HL-60 (cell line): Measurements from ENCODE around the gene YWHAE.

Experiments used
- DNase-seq, 2 experiments: peaks; one replicate each; pipeline ENCODE4 v3.0.0-alpha.2; 2010 to 2020; ENCODE audit warnings: low read depth in 1 of 2, low spot score in 1 of 2
- H3K27ac ChIP-seq: fragments of 250-450 bp; sonication (Bioruptor Pico); replicated peaks from 2 replicates; pipeline ENCODE4 v1.5.1; 2020; ENCODE audit warnings: mild to moderate bottlenecking, moderate library complexity
- H3K27me3 ChIP-seq: fragments of 250-450 bp; sonication (Bioruptor Pico); 2 replicates; pipeline ENCODE4 v1.5.1; 2021; ENCODE audit warnings: mild to moderate bottlenecking, moderate library complexity; ENCODE audit not compliant: insufficient read depth, poor library complexity, severe bottlenecking
- H3K4me3 ChIP-seq: replicated peaks from 2 replicates; pipeline ENCODE4 v1.5.1; 2011; ENCODE audit warnings: mild to moderate bottlenecking, control low read depth, low read length; ENCODE audit not compliant: insufficient read depth
- GABPA ChIP-seq: IDR thresholded peaks from 2 replicates; pipeline ENCODE4 v1.6.1; 2012; ENCODE audit warnings: low read depth
- POLR2AphosphoS5 ChIP-seq: IDR thresholded peaks from 2 replicates; pipeline ENCODE4 v1.6.1; 2012; ENCODE audit warnings: low read depth
- SPI1 ChIP-seq: IDR thresholded peaks from 2 replicates; pipeline ENCODE4 v1.6.1; 2012; ENCODE audit warnings: low read depth, mild to moderate bottlenecking, borderline replicate concordance
- TF ChIP-seq, protein P1 (sequence below): IDR thresholded peaks from one replicate; pipeline ENCODE4 v1.5.1; 2011; ENCODE audit warnings: low read length, control low read depth, inconsistent platforms; ENCODE audit not compliant: insufficient read depth
- TF ChIP-seq, protein P2 (sequence below): IDR thresholded peaks from 2 replicates; pipeline ENCODE4 v1.6.1; 2012; ENCODE audit warnings: low read depth; ENCODE audit not compliant: insufficient replicate concordance

The YWHAE gene

DNA sequence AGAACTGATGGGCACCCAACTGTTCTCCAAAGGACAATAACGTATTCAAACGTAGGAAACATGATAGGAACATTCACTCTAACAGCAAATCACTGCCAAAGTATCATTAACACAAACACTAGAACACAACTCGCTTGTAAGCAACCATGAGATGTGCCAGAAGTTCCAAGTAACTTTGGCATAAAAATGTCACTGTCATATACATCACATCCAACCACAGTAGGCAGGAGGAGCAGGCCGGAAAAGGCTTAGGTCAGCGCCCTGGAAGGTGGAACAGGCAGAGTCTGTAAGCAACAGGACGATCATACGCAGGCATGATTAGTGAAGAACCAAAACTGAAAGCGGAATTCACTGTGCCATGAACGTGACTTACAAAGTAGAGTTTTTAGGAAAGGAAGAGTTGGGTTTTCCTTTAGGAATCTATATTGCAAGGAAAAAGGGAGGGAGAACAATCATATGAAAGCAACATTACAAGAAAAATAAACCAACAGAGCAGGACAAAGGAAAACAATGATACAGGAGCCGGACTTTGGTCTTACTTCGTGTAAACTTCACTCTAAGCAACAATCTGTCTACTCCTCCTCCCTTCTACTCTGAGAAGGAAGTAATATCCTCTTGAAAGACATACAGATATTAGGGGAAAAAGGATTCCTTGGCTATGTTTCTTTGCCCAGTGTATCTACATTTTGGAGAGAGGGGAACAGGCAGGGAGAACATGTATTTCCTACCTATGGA lies 52.3 kb downstream of the YWHAE start:
- H3K27me3 ChIP-seq = no peaks in the 10 kb centered on the region
- DNase-seq = no peak
- H3K4me3 ChIP-seq = no peak overlapping the region
- no peak overlapping the region for H3K27ac ChIP-seq
- TF ChIP-seq, protein P1, sequence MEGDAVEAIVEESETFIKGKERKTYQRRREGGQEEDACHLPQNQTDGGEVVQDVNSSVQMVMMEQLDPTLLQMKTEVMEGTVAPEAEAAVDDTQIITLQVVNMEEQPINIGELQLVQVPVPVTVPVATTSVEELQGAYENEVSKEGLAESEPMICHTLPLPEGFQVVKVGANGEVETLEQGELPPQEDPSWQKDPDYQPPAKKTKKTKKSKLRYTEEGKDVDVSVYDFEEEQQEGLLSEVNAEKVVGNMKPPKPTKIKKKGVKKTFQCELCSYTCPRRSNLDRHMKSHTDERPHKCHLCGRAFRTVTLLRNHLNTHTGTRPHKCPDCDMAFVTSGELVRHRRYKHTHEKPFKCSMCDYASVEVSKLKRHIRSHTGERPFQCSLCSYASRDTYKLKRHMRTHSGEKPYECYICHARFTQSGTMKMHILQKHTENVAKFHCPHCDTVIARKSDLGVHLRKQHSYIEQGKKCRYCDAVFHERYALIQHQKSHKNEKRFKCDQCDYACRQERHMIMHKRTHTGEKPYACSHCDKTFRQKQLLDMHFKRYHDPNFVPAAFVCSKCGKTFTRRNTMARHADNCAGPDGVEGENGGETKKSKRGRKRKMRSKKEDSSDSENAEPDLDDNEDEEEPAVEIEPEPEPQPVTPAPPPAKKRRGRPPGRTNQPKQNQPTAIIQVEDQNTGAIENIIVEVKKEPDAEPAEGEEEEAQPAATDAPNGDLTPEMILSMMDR = no peak
- TF ChIP-seq GABPA = no peak
- TF ChIP-seq POLR2AphosphoS5 = no peak
- TF ChIP-seq, protein P2, sequence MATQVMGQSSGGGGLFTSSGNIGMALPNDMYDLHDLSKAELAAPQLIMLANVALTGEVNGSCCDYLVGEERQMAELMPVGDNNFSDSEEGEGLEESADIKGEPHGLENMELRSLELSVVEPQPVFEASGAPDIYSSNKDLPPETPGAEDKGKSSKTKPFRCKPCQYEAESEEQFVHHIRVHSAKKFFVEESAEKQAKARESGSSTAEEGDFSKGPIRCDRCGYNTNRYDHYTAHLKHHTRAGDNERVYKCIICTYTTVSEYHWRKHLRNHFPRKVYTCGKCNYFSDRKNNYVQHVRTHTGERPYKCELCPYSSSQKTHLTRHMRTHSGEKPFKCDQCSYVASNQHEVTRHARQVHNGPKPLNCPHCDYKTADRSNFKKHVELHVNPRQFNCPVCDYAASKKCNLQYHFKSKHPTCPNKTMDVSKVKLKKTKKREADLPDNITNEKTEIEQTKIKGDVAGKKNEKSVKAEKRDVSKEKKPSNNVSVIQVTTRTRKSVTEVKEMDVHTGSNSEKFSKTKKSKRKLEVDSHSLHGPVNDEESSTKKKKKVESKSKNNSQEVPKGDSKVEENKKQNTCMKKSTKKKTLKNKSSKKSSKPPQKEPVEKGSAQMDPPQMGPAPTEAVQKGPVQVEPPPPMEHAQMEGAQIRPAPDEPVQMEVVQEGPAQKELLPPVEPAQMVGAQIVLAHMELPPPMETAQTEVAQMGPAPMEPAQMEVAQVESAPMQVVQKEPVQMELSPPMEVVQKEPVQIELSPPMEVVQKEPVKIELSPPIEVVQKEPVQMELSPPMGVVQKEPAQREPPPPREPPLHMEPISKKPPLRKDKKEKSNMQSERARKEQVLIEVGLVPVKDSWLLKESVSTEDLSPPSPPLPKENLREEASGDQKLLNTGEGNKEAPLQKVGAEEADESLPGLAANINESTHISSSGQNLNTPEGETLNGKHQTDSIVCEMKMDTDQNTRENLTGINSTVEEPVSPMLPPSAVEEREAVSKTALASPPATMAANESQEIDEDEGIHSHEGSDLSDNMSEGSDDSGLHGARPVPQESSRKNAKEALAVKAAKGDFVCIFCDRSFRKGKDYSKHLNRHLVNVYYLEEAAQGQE = no peak
- TF ChIP-seq SPI1 = no peak

DNA sequence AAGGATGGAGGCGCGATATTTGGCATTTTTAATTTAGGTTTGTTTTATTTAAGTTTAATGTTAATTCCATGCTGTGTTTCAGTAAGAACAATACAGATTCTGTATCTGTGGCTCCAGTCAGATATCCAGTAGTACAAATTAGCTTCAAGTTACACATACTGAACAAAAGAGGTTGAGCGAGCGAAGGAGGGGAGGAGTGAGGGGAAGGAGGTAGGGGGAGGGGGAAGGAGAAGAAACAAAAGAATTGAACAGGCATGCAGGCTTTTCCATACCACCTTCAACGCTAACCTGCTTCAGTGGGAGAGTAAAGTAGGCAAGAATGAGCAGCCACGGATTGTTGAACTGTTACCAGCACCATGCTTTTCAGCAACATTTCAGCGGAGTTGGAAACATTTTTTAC lies 55.5 kb downstream of the YWHAE start:
- no peak overlapping the region for H3K27ac ChIP-seq
- TF ChIP-seq, protein P1 = no peak
- TF ChIP-seq, protein P2 = no peak
- no peak for TF ChIP-seq SPI1
- TF ChIP-seq POLR2AphosphoS5 = no peak
- TF ChIP-seq GABPA = no peak

DNA sequence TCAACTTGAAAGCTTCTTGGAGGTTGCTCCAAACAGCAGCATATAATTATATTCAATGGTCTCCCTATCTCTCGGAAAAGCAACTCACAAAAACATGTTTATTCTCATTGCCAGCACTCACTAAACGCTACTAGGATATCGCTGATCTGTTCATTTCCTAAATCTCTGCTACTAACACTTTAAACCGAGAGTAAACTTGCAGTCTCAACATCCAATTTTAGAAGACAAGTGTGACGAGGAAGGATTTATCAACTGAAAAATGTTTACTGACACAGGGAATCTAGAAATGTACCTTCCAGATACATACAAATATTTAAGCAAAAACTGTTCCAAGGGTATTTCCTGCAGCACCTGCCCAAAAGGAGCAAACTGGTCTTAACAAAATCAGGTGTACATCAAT lies 56.5 kb downstream of the YWHAE start:
- TF ChIP-seq POLR2AphosphoS5 (no peak), GABPA (no peak), SPI1 (no peak)
- TF ChIP-seq, protein P1 = no peak
- TF ChIP-seq, protein P2 = no peak
- H3K27me3 ChIP-seq = no peaks in the 10 kb centered on the region
- H3K27ac ChIP-seq = no peak overlapping the region
- no peak overlapping the region for H3K4me3 ChIP-seq
- DNase-seq = no peak

More for the DNA sequence above, 55.5 kb downstream of the YWHAE start:
- H3K4me3 ChIP-seq = no peak overlapping the region
- no peak for DNase-seq
- H3K27me3 ChIP-seq = no peaks in the 10 kb centered on the region
